ENCODE results near the gene KRR1. TPM values are rescaled to one million over a fixed set of nuclear protein-coding genes. Genes with fewer than 3 reads are reported as not detected.

The KRR1 gene
- total RNA-seq, 4 donors from 2014 or later = 26.8 to 43.1 (median 34.8) TPM

DNA sequence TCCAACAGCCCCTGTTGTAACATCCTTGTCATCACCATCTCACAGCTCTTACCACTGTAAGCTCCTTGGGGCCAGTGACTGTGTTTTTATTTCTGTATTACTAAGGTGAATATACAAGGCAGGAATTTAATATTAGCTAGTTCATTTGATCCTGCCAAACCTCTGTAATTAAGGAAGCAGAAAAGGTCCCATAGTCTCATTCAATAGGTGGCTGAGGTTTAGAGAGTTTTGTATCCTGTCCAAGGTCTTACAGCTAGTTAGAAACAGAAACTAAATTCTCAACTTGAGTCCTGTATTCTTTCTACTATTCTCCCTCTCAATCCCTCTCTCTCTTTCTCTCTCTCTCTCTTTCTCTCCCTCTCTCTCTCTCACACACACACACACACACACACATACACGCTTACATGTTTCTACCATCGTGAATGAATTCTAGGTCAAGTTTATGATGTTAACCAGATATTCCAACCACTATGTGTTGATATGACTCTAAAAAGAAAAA, 31.4 kb downstream of the KRR1 start:
- no peaks in the 10 kb centered on the region for H3K9me3 ChIP-seq
- in situ Hi-C loops (cut with MboI; ENCODE audit: low sequenced_read_pairs in 4 of 4) (no loop called here), intact Hi-C loops (cut with DNase I; ENCODE audit: low total_unique reads) (no loop called here)
- H3K4me1 ChIP-seq = peaks cover 6 to 13% of the 10 kb centered on the region in 2 donors
- no peak for DNase-seq
- H3K27me3 ChIP-seq = no peaks in the 10 kb centered on the region
- peak in 1 of 2 donors; percentile 22 for ATAC-seq
- H3K27ac ChIP-seq = peak overlapping the region; percentile 47 to 59 (median 55)
- TF ChIP-seq POLR2A (IDR thresholded peaks at IDR 0.05) = no peak
- no peaks in the 10 kb centered on the region for H3K36me3 ChIP-seq
- peak overlapping the region; percentile 41 to 50 (median 47) for H3K4me3 ChIP-seq

DNA sequence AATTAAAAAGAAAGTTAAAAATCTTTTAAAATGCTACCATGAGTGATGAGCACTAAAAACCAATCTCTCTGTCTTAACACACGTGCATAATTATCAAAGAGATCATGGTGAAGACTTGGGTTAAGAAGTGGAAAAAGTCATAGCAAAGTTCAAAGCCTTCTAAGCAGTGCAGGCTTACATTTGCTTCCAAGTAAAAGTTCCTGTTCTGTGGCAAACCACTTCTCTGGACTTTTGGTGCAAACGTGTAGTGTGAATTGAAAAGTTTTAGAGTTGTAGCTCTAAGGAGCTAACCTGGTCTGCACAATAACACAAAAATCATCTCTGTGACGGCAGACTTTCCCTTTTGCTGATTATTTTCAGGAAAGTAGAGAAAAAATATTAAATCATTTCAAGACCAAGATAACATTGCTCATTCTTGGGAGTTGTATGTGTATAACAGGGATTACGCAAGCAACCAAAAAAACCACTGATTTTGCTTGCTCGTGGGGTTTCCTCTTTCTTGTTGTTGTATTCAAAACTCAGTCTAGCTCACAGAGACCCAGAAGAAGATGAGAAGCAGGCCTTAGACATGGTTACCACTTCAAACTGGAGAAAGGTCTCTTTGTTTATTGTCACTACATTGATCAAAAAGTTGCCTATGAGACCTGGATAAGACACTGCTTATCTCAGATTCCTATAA, 33.2 kb downstream of the KRR1 start:
- intact Hi-C loops (cut with DNase I; ENCODE audit: low total_unique reads) = no loop called here
- in situ Hi-C loops (cut with MboI; ENCODE audit: low sequenced_read_pairs in 4 of 4) = no loop called here
- no peak for ATAC-seq

DNA sequence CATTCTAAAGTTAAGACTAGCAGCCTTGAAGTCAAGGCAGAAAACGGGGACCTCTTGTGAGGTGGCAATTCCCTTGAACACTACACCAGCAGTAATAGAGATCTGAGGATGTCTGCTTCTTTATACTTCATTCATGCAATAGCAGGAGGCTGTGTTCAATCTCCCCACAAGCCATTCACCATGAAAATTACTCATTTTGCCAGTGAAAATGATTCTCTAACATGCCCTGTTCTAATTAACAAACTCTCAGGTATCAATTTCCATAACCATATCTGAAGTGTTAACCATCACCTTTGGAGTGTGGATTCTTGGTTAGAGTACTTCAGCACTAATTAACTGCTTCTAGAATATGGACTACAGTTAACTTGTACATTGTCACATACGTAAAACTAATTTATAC, 34.3 kb downstream of the KRR1 start:
- intact Hi-C loops (cut with DNase I; ENCODE audit: low total_unique reads) (no loop called here), in situ Hi-C loops (cut with MboI; ENCODE audit: low sequenced_read_pairs in 4 of 4) (no loop called here)
- TF ChIP-seq POLR2A (IDR thresholded peaks at IDR 0.05) = no peak
- TF ChIP-seq, protein P1, sequence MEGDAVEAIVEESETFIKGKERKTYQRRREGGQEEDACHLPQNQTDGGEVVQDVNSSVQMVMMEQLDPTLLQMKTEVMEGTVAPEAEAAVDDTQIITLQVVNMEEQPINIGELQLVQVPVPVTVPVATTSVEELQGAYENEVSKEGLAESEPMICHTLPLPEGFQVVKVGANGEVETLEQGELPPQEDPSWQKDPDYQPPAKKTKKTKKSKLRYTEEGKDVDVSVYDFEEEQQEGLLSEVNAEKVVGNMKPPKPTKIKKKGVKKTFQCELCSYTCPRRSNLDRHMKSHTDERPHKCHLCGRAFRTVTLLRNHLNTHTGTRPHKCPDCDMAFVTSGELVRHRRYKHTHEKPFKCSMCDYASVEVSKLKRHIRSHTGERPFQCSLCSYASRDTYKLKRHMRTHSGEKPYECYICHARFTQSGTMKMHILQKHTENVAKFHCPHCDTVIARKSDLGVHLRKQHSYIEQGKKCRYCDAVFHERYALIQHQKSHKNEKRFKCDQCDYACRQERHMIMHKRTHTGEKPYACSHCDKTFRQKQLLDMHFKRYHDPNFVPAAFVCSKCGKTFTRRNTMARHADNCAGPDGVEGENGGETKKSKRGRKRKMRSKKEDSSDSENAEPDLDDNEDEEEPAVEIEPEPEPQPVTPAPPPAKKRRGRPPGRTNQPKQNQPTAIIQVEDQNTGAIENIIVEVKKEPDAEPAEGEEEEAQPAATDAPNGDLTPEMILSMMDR (IDR thresholded peaks at IDR 0.05 in 4 of 5, conservative IDR thresholded peaks at IDR 0.05 in 1 of 5) = no peak
- DNase-seq = no peak
- no peaks in the 10 kb centered on the region for H3K27me3 ChIP-seq
- H3K4me3 ChIP-seq = no peak overlapping the region
- H3K9me3 ChIP-seq = no peaks in the 10 kb centered on the region
- ATAC-seq = no peak
- H3K4me1 ChIP-seq = peaks cover 3 to 13% of the 10 kb centered on the region in 2 donors
- H3K27ac ChIP-seq = no peak overlapping the region
- H3K36me3 ChIP-seq = no peaks in the 10 kb centered on the region

More for the DNA sequence above, 33.2 kb downstream of the KRR1 start:
- Histone ChIP-seq H3K4me1 (peaks cover 3 to 13% of the 10 kb centered on the region in 2 donors), H3K27me3 (no peaks in the 10 kb centered on the region), H3K4me3 (no peak overlapping the region), H3K36me3 (no peaks in the 10 kb centered on the region), H3K9me3 (no peaks in the 10 kb centered on the region), H3K27ac (no peak overlapping the region)
- DNase-seq = no peak
- TF ChIP-seq, protein P1 (IDR thresholded peaks at IDR 0.05 in 4 of 5, conservative IDR thresholded peaks at IDR 0.05 in 1 of 5) = no peak
- TF ChIP-seq POLR2A (IDR thresholded peaks at IDR 0.05) = no peak

DNA sequence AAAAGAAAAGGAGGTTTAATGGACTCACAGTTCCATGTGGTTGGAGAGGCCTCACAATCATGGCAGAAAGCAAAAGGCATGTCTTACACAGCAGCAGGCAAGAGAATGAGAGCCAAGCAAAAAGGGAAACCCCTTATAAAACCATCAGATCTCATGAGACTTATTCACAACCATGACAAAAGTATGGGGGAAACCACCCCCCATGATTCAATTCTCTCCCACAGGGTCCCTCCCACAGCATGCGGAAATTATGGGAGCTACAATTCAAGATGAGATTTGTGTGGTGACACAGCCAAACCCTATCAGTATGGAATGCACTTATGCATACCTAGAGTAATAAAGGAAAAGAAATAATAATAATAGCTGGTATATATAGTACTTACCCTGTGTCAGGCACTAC, 35.3 kb downstream of the KRR1 start:
- Histone ChIP-seq H3K9me3 (no peaks in the 10 kb centered on the region), H3K4me3 (no peak overlapping the region), H3K27ac (no peak overlapping the region), H3K36me3 (no peaks in the 10 kb centered on the region), H3K4me1 (peaks cover 3 to 13% of the 10 kb centered on the region in 2 donors), H3K27me3 (no peaks in the 10 kb centered on the region)
- TF ChIP-seq POLR2A (IDR thresholded peaks at IDR 0.05) = no peak
- TF ChIP-seq, protein P1 (IDR thresholded peaks at IDR 0.05 in 4 of 5, conservative IDR thresholded peaks at IDR 0.05 in 1 of 5) = no peak
- ATAC-seq (no peak), DNase-seq (no peak)
- in situ Hi-C loops (cut with MboI; ENCODE audit: low sequenced_read_pairs in 4 of 4) = no loop called here
- intact Hi-C loops (cut with DNase I; ENCODE audit: low total_unique reads) = no loop called here

DNA sequence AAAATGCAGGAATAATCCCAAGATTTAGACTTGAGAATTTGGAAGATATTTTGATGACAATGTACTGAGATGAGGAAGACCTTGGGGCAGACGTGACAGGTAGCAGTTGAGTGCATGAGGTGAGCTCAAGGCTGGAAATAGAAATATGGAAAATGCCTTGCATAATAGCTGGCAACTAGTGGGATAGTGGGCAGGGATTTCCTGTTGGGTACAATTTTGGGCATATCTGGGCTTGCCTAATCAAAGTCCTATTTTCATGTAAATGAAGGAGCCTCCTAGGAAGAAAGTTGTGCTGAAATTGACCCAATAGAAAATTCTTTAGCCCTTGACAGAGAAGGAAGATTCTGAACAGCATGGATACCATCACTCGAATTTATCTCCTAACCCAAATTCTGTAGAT, 37.3 kb downstream of the KRR1 start:
- intact Hi-C loops (cut with DNase I; ENCODE audit: low total_unique reads) = no loop called here
- Histone ChIP-seq H3K9me3 (no peaks in the 10 kb centered on the region), H3K4me3 (no peak overlapping the region), H3K4me1 (no peaks in the 10 kb centered on the region), H3K27ac (no peak overlapping the region), H3K27me3 (no peaks in the 10 kb centered on the region), H3K36me3 (no peaks in the 10 kb centered on the region)
- ATAC-seq (no peak), DNase-seq (no peak)
- in situ Hi-C loops (cut with MboI; ENCODE audit: low sequenced_read_pairs in 4 of 4) = no loop called here
- TF ChIP-seq, protein P1 (IDR thresholded peaks at IDR 0.05 in 4 of 5, conservative IDR thresholded peaks at IDR 0.05 in 1 of 5) = no peak
- TF ChIP-seq POLR2A (IDR thresholded peaks at IDR 0.05) = no peak

Measured in gastrocnemius medialis (tissue), 4 donors.